Measurements from ENCODE around the gene LETM1. TPM values are rescaled to one million over a fixed set of nuclear protein-coding genes. Genes with fewer than 3 reads are reported as not detected.

LETM1 gene
- total RNA-seq, 1 donor from 2014 or later = 60.3 TPM

DNA sequence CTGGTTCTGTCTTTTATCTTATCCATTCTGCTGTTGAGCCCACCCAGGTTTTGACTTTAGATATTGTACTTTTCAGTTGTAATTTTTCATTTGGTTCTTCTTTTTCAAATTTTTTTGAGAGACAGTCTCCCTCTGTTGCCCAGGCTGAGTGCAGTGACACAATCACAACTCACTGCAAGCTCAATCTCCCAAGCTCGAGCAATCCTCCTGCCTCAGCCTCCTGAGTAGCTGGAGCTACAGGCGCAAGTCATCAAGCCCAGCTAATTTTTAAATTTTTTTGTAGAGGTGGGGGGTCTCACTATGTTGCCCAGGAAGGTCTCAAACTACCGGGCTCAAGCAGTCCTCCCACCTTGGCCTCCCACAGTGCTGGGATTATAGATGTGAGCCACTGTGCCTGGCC lies 25.7 kb downstream of the LETM1 start:
- no peaks in the 10 kb centered on the region for H3K4me1 ChIP-seq (ENCODE audit: insufficient read depth, low read length)
- H3K4me3 Mint-ChIP-seq (ENCODE audit: unreplicated experiment) = no peak overlapping the region
- no peaks in the 10 kb centered on the region for H3K9me3 Mint-ChIP-seq (ENCODE audit: unreplicated experiment)
- no peaks in the 10 kb centered on the region for H3K9me3 ChIP-seq (ENCODE audit: insufficient read depth, low read depth, low read length)
- H3K27ac ChIP-seq (ENCODE audit: low read depth, low read length) = no peak overlapping the region
- H3K9ac ChIP-seq (ENCODE audit: low read length) = no peak overlapping the region
- DNase-seq (ENCODE audit: low read depth) (no peak), FAIRE-seq (no peak)
- no peak overlapping the region for H2AFZ ChIP-seq (ENCODE audit: low read depth, low read length)
- H3K27ac Mint-ChIP-seq (ENCODE audit: unreplicated experiment) = no peak overlapping the region
- H3K4me1 Mint-ChIP-seq (ENCODE audit: low read depth, unreplicated experiment) = peaks cover 7% of the 10 kb centered on the region
- TF ChIP-seq, protein P1, sequence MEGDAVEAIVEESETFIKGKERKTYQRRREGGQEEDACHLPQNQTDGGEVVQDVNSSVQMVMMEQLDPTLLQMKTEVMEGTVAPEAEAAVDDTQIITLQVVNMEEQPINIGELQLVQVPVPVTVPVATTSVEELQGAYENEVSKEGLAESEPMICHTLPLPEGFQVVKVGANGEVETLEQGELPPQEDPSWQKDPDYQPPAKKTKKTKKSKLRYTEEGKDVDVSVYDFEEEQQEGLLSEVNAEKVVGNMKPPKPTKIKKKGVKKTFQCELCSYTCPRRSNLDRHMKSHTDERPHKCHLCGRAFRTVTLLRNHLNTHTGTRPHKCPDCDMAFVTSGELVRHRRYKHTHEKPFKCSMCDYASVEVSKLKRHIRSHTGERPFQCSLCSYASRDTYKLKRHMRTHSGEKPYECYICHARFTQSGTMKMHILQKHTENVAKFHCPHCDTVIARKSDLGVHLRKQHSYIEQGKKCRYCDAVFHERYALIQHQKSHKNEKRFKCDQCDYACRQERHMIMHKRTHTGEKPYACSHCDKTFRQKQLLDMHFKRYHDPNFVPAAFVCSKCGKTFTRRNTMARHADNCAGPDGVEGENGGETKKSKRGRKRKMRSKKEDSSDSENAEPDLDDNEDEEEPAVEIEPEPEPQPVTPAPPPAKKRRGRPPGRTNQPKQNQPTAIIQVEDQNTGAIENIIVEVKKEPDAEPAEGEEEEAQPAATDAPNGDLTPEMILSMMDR (IDR thresholded peaks at IDR 0.05; ENCODE audit: insufficient read depth, low read depth, low read length) = no peak
- no peak for TF ChIP-seq EZH2 (IDR thresholded peaks at IDR 0.05; ENCODE audit: insufficient read depth, low read length)
- peaks cover 39% of the 10 kb centered on the region for H4K20me1 ChIP-seq (ENCODE audit: insufficient read depth, low read length)
- H3K36me3 Mint-ChIP-seq (ENCODE audit: low read depth, unreplicated experiment) = peaks cover 25% of the 10 kb centered on the region
- H3K79me2 ChIP-seq (ENCODE audit: insufficient read depth, low read length) = no peaks in the 10 kb centered on the region
- no peaks in the 10 kb centered on the region for H3K27me3 ChIP-seq (ENCODE audit: insufficient read depth, low read length)
- no peak overlapping the region for H3K4me2 ChIP-seq (ENCODE audit: low read length)
- H3K27me3 Mint-ChIP-seq (ENCODE audit: low read depth, unreplicated experiment) = no peaks in the 10 kb centered on the region
- peaks cover 27% of the 10 kb centered on the region for H3K36me3 ChIP-seq (ENCODE audit: insufficient read depth, low read length)
- no peak overlapping the region for H3K4me3 ChIP-seq (ENCODE audit: insufficient read depth, low read depth, low read length)

GRCh38 chr4:1826531-1827350 lies 29.2 kb downstream of the LETM1 start:
- FAIRE-seq (no peak), DNase-seq (ENCODE audit: low read depth) (no peak)
- no peaks in the 10 kb centered on the region for H3K9me3 Mint-ChIP-seq (ENCODE audit: unreplicated experiment)
- no peak overlapping the region for H3K4me2 ChIP-seq (ENCODE audit: low read length)
- no peak overlapping the region for H3K4me3 Mint-ChIP-seq (ENCODE audit: unreplicated experiment)
- no peaks in the 10 kb centered on the region for H3K27me3 Mint-ChIP-seq (ENCODE audit: low read depth, unreplicated experiment)
- H3K79me2 ChIP-seq (ENCODE audit: insufficient read depth, low read length) = no peaks in the 10 kb centered on the region
- no peak overlapping the region for H3K9ac ChIP-seq (ENCODE audit: low read length)
- no peak overlapping the region for H2AFZ ChIP-seq (ENCODE audit: low read depth, low read length)
- peaks cover 29% of the 10 kb centered on the region for H4K20me1 ChIP-seq (ENCODE audit: insufficient read depth, low read length)
- no peaks in the 10 kb centered on the region for H3K27me3 ChIP-seq (ENCODE audit: insufficient read depth, low read length)
- H3K4me3 ChIP-seq (ENCODE audit: insufficient read depth, low read depth, low read length) = no peak overlapping the region
- H3K27ac ChIP-seq (ENCODE audit: low read depth, low read length) = no peak overlapping the region
- no peaks in the 10 kb centered on the region for H3K4me1 Mint-ChIP-seq (ENCODE audit: low read depth, unreplicated experiment)
- TF ChIP-seq EZH2 (IDR thresholded peaks at IDR 0.05; ENCODE audit: insufficient read depth, low read length) = no peak
- TF ChIP-seq, protein P1 (IDR thresholded peaks at IDR 0.05; ENCODE audit: insufficient read depth, low read depth, low read length) = no peak
- no peaks in the 10 kb centered on the region for H3K9me3 ChIP-seq (ENCODE audit: insufficient read depth, low read depth, low read length)
- H3K36me3 ChIP-seq (ENCODE audit: insufficient read depth, low read length) = peaks cover 14% of the 10 kb centered on the region
- peaks cover 24% of the 10 kb centered on the region for H3K36me3 Mint-ChIP-seq (ENCODE audit: low read depth, unreplicated experiment)
- no peaks in the 10 kb centered on the region for H3K4me1 ChIP-seq (ENCODE audit: insufficient read depth, low read length)
- no peak overlapping the region for H3K27ac Mint-ChIP-seq (ENCODE audit: unreplicated experiment)

GRCh38 chr4:1825326-1825725 lies 30.6 kb downstream of the LETM1 start:
- no peak overlapping the region for H3K4me3 ChIP-seq (ENCODE audit: insufficient read depth, low read depth, low read length)

More at GRCh38 chr4:1825326-1825725, 30.6 kb downstream of the LETM1 start:
- FAIRE-seq = no peak
- H3K9me3 Mint-ChIP-seq (ENCODE audit: unreplicated experiment) = no peaks in the 10 kb centered on the region
- no peak overlapping the region for H3K4me3 Mint-ChIP-seq (ENCODE audit: unreplicated experiment)
- DNase-seq (ENCODE audit: low read depth) = no peak
- Histone ChIP-seq H3K9ac (ENCODE audit: low read length) (no peak overlapping the region), H3K27me3 (ENCODE audit: insufficient read depth, low read length) (no peaks in the 10 kb centered on the region), H4K20me1 (ENCODE audit: insufficient read depth, low read length) (peaks cover 26% of the 10 kb centered on the region), H3K4me1 (ENCODE audit: insufficient read depth, low read length) (no peaks in the 10 kb centered on the region), H3K4me2 (ENCODE audit: low read length) (no peak overlapping the region), H3K27ac (ENCODE audit: low read depth, low read length) (no peak overlapping the region), H2AFZ (ENCODE audit: low read depth, low read length) (no peak overlapping the region), H3K79me2 (ENCODE audit: insufficient read depth, low read length) (no peaks in the 10 kb centered on the region), H3K9me3 (ENCODE audit: insufficient read depth, low read depth, low read length) (no peaks in the 10 kb centered on the region), H3K36me3 (ENCODE audit: insufficient read depth, low read length) (peaks cover 12% of the 10 kb centered on the region)
- no peak overlapping the region for H3K27ac Mint-ChIP-seq (ENCODE audit: unreplicated experiment)
- peaks cover 24% of the 10 kb centered on the region for H3K36me3 Mint-ChIP-seq (ENCODE audit: low read depth, unreplicated experiment)
- no peaks in the 10 kb centered on the region for H3K4me1 Mint-ChIP-seq (ENCODE audit: low read depth, unreplicated experiment)
- no peak for TF ChIP-seq EZH2 (IDR thresholded peaks at IDR 0.05; ENCODE audit: insufficient read depth, low read length)
- TF ChIP-seq, protein P1 (IDR thresholded peaks at IDR 0.05; ENCODE audit: insufficient read depth, low read depth, low read length) = no peak
- H3K27me3 Mint-ChIP-seq (ENCODE audit: low read depth, unreplicated experiment) = no peaks in the 10 kb centered on the region

All from astrocyte (in vitro differentiated cells and primary cell).